GM12874 (cell line): ENCODE measurements around the gene HNF4A.

ENCODE experiments used
- TF ChIP-seq, protein P1 (sequence below): IDR thresholded peaks from 2 replicates; pipeline ENCODE4 v1.5.1; 2011; ENCODE audit warnings: low read depth, mild to moderate bottlenecking, control low read depth, low read length, moderate library complexity; ENCODE audit not compliant: insufficient read depth

HNF4A gene

GRCh38 chr20:44350567-44350966 lies 4.9 kb upstream of the HNF4A start:
- TF ChIP-seq, protein P1, sequence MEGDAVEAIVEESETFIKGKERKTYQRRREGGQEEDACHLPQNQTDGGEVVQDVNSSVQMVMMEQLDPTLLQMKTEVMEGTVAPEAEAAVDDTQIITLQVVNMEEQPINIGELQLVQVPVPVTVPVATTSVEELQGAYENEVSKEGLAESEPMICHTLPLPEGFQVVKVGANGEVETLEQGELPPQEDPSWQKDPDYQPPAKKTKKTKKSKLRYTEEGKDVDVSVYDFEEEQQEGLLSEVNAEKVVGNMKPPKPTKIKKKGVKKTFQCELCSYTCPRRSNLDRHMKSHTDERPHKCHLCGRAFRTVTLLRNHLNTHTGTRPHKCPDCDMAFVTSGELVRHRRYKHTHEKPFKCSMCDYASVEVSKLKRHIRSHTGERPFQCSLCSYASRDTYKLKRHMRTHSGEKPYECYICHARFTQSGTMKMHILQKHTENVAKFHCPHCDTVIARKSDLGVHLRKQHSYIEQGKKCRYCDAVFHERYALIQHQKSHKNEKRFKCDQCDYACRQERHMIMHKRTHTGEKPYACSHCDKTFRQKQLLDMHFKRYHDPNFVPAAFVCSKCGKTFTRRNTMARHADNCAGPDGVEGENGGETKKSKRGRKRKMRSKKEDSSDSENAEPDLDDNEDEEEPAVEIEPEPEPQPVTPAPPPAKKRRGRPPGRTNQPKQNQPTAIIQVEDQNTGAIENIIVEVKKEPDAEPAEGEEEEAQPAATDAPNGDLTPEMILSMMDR, result no peak

DNA sequence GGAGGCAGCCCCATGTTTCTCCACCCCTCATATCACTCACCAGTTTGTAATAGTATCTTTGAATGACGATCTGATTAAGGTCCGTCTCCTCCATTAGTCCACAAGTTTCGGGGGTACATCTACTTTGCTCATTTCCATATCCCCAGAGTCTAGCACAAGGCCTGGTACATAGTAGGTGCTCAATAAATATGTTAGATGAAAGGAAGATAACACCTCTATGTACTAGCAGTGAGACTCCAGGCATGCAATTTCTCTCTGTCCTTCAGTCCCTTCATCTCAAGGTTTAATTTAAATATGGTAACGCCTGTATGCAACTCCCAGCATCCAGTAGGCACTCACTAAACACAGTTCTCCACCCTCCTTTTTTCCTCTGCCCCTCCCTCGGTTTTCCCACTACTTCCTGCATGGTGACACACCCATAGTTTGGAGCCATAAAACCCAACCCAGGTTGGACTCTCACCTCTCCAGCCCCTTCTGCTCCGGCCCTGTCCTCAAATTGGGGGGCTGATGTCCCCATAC lies 461 bp upstream of the HNF4A start:
- TF ChIP-seq, protein P1, result no peak

DNA sequence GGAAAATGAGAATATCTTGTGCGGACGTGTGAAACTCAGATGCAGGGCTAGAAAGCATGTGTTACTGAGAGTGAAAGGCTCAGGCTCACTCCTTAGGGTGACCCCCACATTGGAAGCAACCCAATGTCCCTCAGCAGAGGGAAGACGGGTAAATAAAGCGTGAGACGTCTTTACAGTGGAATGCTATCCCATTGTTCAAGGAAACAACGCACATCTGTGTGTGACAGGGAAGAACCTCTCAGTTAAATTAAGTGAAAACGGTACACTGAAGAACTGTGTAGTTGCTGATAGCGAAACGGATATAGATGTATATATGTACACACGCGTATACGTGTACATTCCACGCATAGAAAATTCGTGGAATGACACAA lies 839 bp downstream of the HNF4A start:
- TF ChIP-seq, protein P1, result no peak

DNA sequence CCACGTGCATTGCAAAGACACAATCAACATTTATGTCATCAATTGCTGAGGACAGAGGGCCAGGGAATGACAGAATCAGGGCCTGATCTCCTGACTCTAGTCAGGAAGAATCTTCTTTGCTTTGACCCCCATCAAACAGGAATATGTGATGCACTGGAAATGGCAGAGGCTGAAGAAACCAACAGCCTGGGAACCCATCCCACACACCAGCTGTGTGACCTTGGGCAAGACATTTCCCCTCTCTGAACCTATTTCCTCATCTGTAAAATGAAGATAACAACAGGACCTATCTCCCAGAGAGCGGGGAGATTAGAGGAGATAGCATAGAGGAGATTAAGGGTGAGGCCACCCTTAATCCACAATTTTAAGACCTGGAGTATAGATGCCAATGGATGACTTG lies 1.5 kb downstream of the HNF4A start:
- TF ChIP-seq, protein P1, result no peak

GRCh38 chr20:44357555-44358125 lies 2.1 kb downstream of the HNF4A start:
- TF ChIP-seq, protein P1, result no peak

DNA sequence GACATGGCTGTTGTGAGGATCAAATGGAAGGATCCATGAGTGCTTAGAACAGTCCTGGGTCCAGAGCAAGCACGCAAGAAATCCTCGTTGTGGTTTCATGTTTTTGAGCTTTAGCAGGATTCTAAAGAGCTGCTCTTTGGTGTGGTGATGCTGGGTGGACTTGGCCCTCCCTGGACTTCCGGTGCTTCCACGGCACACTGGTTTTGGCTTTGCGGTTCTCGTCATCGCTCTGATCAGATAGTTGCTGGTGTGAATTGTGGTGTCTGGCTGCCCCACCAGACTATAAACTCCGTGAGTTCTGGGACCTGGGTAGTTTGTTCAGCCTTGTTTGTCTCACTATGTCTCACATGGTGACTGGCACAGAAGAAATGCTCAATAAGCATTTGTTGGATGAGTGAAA lies 3.3 kb downstream of the HNF4A start:
- TF ChIP-seq, protein P1, result no peak

GRCh38 chr20:44360221-44360620 lies 4.7 kb downstream of the HNF4A start:
- TF ChIP-seq, protein P1, result no peak
